Islet precursor cell (in vitro differentiated cells): Measurements from ENCODE around the gene AP1M2.

Source experiments
- DNase-seq: peaks from one replicate; pipeline ENCODE4 v3.0.0-alpha.2; 2018

The AP1M2 gene

GRCh38 chr19:10587022-10587838 is at the start of gene AP1M2:
Gene AP1M2, minus strand, starts transcription at chr19:10587312. Its CDS starts 81 bp downstream, at chr19:10587231.
- no peak for DNase-seq

- no peak for DNase-seq
Measured at GRCh38 chr19:10636304-10636972, 49.3 kb upstream of the AP1M2 start.

- no peak for DNase-seq
Measured at GRCh38 chr19:10634963-10635362, 47.9 kb upstream of the AP1M2 start.

GRCh38 chr19:10634430-10634829 is 47.3 kb upstream of the AP1M2 start:
- no peak for DNase-seq

DNA sequence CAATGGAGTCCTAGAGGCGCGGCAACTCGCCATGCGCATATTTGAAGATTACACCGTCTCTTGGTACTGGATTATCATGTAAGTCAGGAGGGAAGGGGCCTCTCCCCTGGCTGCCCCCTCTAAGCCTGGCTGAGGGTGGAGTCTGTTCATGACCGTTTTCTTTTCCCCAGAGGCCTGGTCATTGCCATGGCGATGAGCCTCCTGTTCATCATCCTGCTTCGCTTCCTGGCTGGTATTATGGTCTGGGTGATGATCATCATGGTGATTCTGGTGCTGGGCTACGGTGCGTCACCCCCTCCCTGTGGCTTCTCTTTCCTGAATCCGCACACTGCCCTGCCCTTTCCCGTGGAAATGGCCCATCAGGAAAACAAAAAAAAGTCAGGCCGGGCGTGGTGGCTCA is 44.8 kb upstream of the AP1M2 start:
- DNase-seq, result no peak

DNA sequence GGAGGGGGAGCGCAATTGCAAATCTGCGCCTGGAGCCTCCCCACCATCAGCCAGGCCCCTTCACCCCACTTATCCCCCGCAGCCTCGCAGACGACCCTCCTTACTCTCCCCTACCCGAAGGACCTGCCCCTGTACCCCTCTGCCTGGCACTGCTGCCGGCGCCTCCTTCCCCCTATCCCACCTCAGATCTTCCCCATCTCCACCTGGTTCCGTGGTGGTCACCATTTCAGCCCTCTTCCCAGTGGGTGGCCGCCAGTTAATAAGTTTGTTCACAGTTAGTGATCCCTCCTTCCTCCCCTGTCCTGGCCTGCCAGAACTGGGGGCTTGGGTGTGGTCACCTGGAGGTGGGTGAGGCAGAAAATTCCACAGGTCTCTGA is 38.6 kb upstream of the AP1M2 start:
- no peak for DNase-seq

DNA sequence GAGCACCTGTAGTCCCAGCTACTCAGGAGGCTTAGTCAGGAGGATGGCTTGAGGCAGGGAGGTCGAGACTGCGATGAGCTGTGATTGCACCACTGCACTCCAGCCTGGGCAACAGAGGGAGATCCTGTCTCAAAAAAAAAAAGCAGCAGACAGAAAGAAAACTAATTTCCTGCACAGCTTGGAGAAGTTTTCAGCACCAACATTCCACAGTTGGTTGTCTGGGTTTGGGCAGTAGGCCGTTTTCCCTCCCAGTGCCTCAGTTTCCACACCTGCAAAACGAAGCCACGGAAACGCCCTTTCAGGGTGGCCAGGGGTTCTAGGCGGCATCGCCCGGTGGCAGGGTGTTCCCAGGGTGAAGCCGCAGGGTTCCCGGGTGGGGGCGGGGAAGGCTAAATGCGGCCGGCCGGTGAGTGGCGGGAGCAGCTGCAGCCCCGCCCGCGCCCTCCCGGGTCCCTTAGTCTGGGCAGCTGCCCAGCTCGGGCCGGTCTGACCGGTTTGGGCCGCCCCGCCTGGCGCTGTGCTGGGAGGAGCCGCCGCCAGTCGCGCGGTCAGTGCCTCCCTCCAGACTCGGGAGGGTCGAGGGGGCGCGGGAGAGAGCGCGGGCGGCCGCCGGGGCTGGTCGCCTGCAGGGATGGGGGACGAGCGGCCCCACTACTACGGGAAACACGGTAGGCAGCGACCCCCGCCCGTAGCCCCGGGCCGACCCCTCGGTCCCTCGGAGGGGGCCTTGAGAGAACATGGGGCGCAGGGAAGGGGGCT is 38.1 kb upstream of the AP1M2 start, which contains the start of gene SLC44A2:
Gene SLC44A2 (plus strand): TSS at position 551 of the 759 bp plus-strand sequence. CDS start 81 bp downstream, at position 632.
- peak; percentile 94 for DNase-seq

DNA sequence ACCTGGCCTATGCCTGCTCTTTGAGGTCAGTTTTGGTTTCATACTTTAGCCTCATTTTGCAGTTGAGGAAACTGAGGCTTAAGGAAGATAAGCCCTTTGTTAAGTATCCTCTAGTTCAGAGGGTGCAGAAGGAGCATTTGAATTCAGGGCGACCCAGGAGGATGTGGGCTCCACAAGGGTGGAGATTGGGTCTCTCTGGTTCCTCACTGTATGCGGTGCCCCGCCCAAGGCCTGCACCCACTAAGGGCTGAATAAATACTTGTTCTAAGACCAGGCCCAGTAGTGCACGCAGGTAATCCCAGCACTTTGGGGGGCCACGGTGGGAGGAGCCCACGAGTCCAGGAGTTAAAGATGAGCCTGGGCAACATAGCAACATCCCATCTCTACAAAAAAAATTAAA is 37.5 kb upstream of the AP1M2 start:
- no peak for DNase-seq

DNA sequence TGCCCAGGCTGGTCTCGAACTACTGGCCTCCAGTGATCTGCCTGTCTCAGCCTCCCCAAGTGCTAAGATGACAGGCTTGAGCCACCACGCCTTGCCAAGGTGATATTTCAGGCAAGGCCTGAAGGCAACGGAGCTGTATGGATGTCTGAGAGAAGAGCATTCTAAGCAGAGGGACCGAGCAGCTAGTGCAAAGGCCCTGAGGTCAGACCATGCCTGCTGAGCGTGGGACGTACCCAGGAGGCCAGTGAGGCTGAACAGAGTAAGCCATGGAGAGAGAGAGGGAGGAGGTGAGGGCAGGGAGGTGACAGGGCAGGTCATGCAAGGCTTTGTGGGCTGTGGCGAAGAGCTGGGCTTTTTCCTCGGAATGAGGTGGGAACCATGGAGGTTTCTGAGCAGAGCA is 34.9 kb upstream of the AP1M2 start:
- no peak for DNase-seq

- no peak for DNase-seq
Measured at GRCh38 chr19:10620786-10621185, 33.7 kb upstream of the AP1M2 start.

DNA sequence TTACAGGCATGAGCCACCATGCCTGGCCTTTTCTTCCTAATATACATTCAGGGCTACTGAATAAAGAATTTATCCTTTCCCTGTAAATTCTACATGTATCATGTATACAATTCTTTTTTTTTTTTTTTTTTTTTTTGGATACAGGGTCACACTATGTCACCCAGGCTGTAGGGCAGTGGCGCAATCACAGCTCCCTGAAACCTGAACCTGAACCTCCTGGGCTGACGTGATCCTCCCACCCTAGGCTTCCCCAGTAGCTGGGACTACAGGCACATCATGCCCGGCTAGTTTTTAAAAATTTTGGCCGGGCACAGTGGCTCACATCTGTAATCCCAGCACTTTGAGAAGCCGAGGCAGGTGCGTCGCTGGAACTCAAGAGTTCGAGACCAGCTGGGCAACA is 31.7 kb upstream of the AP1M2 start:
- DNase-seq, result no peak

- no peak for DNase-seq
Measured at GRCh38 chr19:10617409-10618121, 30.5 kb upstream of the AP1M2 start.

DNA sequence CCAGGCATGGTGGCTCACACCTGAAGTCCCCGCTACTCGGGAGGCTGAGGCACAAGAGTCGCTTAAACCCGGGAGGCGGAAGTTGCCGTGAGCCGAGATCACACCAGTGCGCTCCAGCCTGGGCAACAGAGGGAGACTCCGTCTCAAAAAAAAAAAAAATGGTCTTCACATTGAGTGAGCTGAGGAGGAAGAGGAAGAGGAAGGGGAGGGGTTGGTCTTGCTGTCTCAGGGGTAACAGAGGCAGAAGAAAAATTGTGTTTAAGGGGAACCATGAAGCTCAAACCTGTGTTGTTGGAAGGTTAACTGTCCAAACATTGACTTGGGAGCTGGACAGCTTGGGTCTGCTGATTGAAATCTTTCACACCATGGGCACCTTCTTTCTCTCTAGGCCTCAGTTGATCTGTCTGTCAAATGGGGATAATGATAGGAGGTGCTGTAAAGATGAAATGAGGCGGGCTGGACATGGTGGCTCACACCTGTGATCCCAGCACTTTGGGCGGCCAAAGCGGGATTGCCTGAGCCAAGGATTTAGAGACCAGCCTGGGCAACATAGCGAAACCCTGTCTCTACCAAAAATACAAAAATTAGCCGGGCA is 28.4 kb upstream of the AP1M2 start:
- no peak for DNase-seq

- DNase-seq, result no peak
Measured at GRCh38 chr19:10612499-10613119, 25.5 kb upstream of the AP1M2 start.

DNA sequence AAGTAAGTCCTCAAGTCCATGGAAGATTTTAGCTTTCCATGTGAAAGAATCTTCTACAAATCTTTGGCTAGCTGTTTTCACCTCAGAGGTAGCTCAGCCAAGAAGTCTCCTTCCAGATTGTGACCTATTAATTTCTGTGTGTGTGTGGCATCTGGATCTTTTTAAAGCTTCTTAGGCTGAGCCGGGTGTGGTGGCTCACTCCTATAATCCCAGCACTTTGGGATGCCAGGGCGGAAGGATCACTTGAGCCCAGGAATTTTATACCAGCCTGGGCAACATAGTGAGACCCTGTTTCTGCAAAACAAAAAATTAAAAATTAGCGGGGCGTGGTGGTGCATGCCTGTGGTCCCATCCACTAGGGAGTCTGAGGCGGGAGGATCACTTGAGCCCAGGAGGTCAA is 24.8 kb upstream of the AP1M2 start:
- no peak for DNase-seq

GRCh38 chr19:10604460-10604980 is 17.4 kb upstream of the AP1M2 start:
- peak; percentile 79 for DNase-seq

DNA sequence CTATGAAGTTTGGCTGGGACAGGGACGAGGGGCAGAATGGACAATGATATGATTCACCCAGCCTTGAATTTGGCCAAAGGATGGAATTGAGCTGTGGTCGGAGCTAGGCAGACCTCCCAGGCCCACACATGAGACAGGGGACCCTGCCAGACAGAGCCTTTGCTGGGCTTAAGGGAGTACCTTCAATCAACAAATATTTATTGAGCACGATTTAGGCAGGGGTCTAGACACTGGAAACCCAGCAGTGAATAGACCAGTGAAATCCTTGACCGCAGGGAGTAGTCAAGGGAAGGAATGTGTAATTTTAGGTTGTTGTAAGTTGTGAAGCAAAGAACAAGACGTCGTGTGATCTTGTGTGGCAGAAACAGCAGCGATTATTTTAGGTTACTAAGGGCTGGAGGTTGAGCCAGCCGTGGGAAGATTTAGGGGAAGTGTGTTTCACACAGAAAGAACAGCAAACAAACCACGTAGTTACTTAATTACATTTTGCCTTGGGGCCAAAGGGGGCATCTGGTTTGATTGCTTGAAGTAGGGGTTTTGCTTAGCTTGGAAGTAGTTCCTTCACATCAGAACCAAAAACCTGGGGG is 16.9 kb upstream of the AP1M2 start:
- no peak for DNase-seq

DNA sequence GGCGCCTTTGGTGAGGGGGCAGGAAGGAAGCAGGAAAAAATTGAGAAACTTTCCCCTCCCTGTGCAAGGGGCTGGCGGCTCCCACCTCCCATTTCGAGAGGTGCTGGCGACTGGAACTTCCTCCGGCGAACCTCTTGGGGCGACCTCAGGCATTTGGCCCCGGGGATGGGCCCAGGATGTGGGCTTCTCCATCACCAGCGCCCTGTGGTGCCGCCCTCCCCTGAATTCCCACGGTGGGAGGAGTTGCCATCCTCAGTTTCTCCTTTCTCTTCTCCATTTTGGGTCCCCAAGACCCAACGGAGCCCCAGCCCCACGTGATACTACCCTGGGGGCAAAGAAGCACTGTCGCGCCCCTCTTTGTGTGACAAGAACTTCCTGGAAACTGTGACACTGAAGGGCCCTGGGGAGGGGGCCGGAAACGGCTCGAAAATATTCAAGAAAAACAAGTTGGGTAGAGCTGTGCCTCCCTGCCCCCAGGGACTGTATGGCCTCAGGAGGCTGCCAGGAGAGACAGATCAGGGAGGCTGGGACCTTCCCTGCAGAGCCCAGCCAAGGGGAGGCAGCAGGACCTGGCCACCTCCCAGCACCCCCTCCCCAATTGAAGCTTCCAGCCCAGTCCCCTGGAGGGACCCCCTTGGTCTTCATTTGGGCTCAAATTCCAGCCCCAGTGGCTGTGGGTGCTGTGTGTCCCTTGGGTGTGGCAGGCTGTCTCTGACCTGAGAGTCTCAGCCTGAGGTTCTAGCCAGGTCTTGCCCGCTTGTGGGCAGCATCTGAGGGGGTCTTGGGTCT is 16.2 kb upstream of the AP1M2 start:
- no peak for DNase-seq

DNA sequence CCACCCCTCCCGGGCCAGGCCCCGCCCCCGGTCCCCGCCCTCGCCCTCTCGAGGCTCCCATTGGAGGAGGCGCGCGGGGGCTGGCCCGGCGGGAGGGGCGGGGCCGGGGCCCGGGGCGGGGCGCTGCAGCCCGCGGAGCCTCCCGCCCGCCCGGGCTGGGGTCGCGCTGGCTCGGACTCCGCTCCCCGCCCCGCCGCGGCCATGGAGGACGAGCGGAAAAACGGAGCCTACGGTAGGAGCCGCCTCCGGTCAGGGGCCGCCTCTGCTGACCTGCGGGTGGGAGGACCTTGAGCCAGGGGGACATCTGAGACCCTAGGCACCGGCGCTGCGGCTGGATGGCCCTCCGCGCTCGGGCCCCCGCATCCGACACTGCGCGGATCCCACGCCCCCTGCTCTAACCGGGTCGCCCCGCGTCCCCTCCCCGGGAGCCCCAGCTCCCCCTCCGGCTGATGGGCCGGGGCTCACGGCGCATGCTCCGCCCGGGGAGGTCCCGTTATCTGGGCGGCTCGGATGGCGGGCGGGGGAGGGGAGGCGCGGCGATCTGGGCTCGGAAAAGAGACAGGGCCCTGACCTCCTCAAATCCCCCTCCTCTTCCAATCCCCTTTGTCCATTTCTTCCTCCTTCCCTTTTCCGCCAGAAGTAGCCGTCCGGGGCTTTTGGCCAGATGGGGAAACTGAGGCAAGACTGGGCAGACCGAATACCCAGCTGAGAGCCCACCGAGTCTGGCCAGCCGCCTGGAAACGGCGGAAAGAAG is 15.4 kb upstream of the AP1M2 start:
- DNase-seq, result peak; percentile 89

DNA sequence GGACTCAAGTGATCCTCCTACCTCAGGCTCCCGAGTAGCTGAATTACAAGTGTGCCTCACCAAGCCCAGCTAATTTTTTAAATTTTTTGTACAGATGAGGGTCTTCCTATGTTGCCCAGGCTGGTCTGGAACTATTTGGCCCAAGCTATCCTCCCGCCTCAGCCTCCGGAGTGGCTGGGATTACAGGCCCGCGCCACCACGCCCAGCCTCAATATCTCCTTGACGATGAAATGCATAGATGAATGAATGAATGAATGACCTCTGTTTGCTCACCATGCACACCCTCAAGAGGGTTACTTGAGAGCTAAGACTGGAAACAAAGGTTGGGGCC is 14.9 kb upstream of the AP1M2 start:
- no peak for DNase-seq
